ENCODE data around the gene WDR12.
A peak's percentile ranks its signal among the peaks of the same experiment; 100 is the strongest.
"Not testable (repeated sequence)": the region's sequence is repeated elsewhere in the genome, so short reads cannot be mapped to it uniquely, and the experiment has no call there.

Gene WDR12

GRCh38 chr2:202885190-202885589 lies 26.3 kb downstream of the WDR12 start:
- no peak for DNase-seq (ENCODE audit: extremely low read depth in 1 of 2, low read depth in 1 of 2)

GRCh38 chr2:202883987-202884675 lies 27.3 kb downstream of the WDR12 start:
- DNase-seq (ENCODE audit: extremely low read depth in 1 of 2, low read depth in 1 of 2), result no peak

- no peak for DNase-seq (ENCODE audit: extremely low read depth in 1 of 2, low read depth in 1 of 2)
Observed at GRCh38 chr2:202881570-202881969, 29.9 kb downstream of the WDR12 start.

DNA sequence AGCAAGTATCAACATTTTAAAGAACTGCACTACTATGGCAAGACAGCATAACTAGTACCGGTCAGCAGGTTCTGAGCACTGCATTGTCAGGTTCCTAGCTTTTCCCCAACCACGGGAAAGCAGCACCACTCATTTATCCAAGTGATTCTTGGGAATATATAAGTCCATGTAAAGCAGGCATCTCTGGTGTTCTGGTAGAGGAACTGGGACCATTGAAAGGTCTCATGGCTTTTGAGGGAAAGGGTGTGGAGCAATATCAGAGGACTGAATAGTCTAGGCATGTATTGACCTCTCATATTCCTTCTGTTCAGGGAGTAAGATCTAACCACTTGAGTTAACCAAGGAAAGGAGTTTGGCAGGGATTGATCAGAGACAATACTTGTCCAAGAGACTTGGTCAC lies 33.8 kb downstream of the WDR12 start:
- no peak for DNase-seq (ENCODE audit: extremely low read depth in 1 of 2, low read depth in 1 of 2)

- peak; percentile 16 to 46 for DNase-seq (ENCODE audit: extremely low read depth in 1 of 2, low read depth in 1 of 2)
Observed at GRCh38 chr2:202871300-202872141, 40.0 kb downstream of the WDR12 start, which contains the start of gene ICA1L. TSS of gene ICA1L (minus strand) at chr2:202871766. CDS start at chr2:202829009, 42,757 bp downstream.

DNA sequence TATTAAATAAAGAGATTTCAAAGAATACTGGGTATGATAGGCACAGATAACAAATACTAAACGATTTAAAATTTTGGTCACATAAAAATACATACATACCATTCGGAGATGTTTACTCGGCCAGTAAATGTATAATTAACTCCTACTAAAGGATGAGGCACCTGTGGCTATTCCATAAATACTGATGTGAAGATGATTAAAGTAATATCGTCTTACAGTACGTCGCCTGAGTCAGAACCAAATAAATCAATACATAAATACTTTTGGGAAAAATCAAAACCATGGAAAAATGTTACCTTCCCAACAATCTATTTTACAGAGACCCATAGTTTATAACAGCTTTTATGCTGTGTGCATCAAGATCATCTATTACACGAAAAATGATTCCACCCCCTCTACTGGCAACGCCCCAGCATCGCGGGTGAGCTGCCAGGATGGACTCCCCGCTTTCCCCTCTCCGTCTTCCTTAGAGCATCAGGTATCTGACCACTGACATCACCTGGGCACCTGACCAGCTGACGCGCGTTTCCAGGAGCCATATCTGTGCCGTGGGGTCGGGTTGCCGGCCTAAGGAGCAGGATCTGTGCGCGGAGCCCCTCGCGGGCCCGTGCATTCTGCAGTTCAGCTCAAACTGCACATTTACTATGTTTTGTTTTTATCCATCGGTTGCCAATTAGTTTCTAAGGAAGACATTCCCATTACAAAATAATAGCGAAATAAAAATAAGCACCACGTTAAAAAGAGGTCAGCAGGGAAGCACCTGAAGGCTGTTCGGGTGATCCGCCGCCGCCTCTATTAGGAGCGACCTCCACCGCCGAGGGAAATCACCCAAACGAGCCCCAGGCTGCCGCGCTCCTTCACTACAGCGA lies 40.8 kb downstream of the WDR12 start:
- DNase-seq (ENCODE audit: extremely low read depth in 1 of 2, low read depth in 1 of 2), result peak; percentile 37 to 55

- no peak for DNase-seq (ENCODE audit: extremely low read depth in 1 of 2, low read depth in 1 of 2)
Observed at GRCh38 chr2:202861987-202862386, 49.5 kb downstream of the WDR12 start.

DNA sequence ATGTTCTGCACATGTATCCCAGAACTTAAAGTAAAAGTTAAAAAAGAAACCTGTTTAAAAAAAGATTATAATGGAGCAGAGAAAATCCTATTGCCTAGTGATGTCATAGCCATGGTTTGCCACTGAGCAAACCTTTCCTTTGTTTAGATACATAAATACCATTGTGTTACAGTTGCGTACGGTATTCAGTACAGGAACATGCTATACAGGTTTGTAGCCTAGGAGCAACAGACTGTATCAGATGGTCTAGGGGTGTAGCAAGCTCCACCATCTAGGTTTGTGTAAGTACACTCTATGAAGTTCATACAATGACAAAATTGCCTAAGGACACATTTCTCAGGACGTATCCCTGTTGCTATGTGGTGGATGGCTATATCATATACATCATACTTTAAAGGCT lies 52.9 kb downstream of the WDR12 start:
- no peak for DNase-seq (ENCODE audit: extremely low read depth in 1 of 2, low read depth in 1 of 2)

DNA sequence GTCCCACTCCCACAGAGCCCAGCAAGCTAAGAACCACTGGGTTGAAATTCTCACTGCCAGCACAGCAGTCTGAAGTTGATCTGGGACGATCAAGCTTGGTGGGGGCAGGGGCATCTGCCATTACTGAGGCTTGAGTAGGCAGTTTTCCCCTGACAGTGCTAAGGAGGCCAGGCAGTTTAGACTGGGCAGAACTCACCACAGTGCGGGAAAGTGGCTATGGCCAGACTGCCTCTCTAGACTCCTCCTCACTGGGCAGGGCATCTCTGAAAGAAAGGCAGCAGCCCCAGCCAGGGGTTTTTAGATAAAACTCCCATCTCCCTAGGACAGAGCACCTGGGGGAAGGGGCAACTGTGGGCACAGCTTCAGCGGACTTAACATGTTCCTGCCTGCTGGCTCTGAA lies 62.1 kb downstream of the WDR12 start:
- DNase-seq (ENCODE audit: extremely low read depth in 1 of 2, low read depth in 1 of 2), result not testable (repeated sequence)

DNA sequence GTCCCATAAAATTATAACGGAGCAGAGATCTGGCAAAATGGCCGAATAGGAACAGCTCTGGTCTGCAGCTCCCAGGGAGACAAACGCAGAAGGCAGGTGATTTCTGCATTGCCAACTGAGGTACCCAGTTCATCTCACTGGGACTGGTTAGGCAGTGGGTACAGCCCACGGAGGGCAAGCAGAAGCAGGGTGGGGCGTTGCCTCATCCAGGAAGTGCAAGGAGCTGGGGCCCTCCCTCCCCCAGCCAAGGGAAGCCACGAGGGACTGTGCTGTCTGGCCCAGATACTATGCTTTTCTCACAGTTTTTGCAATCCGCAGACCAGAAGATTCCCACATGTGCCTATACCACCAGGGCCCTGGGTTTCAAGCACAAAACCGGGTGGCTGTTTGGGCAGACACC lies 62.7 kb downstream of the WDR12 start:
- DNase-seq (ENCODE audit: extremely low read depth in 1 of 2, low read depth in 1 of 2), result no peak

DNA sequence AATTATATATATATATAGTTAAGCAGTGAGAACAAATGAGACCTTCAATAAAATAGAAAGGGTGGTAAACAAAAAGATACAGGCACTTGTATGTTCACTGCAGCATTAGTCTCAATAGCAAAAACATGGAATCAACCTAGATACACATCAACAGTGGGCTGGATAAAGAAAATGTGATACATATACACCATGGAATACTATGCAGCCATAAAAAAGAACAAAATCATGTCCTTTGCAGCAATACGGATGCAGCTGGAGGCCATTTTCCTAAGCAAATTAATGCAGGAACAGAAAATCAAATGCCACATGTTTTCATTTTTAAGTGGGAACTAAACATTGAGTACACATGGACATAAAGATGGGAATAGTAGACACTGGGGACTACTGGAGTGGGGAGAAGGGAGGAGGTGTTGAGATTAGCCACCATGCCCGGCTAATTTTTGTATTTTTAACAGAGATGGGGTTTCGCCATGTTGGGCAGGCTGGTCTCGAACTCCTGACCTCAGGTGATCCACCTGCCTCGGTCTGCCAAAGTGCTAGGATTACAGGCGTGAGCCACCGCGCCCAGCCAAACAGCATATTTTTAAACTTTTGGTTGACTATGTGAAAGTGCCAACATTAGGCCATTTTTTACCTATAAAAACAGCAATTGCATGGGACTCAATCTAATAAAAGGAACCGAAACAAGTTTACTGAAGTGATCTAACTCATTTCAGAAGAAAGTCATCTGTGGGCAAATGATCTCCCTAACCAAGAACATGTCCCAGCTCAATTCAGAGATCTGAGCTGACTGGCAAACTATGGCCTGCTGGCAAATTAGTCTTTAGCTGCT lies 63.6 kb downstream of the WDR12 start:
- no peak for DNase-seq (ENCODE audit: extremely low read depth in 1 of 2, low read depth in 1 of 2)

- no peak for DNase-seq (ENCODE audit: extremely low read depth in 1 of 2, low read depth in 1 of 2)
Observed at GRCh38 chr2:202844656-202845055, 66.8 kb downstream of the WDR12 start.

DNA sequence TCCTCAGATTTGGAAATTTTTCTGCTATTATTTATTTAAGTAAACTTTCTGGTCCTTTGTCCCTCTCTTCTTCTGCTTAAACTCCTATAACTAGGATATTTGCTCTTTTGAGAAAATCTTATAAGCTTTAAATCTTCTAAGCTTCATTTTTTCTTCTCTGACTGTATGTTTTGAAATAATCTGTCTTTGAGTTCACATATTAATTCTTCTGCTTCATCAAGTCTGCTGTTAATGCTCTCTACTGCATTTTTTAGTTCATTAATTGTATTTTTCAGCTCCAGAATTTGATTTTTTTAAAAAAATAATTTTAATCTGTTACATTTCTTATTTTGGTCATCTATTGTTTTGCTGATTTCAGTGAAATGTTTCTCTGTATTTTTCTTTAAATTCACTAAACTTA lies 68.8 kb downstream of the WDR12 start:
- DNase-seq (ENCODE audit: extremely low read depth in 1 of 2, low read depth in 1 of 2), result no peak

DNA sequence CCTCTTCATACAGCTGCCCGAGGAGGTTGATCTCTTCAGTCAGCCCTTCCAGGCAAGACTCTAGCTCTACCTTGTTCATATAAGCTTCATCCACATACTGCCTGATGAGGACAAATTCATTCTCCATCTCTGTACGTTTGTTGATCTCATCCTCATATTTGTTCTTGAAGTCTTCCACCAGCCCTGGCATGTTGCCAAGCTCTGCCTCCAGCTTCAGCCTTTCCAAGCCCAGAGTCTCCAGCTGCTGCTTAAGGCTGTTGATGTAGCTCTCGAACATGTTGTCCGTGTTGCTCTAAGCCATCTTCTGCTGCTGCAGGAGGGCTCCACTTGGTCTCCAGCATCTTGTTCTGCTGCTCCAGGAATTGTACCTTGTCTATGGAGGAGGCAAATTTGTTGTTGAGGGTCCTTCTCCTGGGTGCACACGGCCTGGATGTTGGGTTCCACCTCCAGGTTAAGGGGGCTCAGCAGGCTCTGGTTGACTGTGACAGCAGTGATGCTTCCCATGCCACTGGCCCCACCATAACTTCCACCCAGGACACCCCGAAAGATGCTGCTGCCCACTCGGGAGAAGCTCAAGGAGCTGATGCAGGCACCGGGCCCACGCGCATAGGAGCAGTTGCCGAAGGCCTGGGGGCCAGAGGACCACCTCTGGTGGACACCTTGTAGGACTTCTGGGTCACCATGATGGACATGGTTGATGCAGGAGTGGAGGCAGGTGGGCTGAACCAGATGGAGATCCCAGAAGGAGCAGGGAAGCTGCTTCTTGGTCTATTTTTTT lies 70.2 kb downstream of the WDR12 start:
- DNase-seq (ENCODE audit: extremely low read depth in 1 of 2, low read depth in 1 of 2), result no peak

- DNase-seq (ENCODE audit: extremely low read depth in 1 of 2, low read depth in 1 of 2), result peak in 1 of 2 donors; percentile 28
Observed at GRCh38 chr2:202831242-202832220, 79.9 kb downstream of the WDR12 start.

GRCh38 chr2:202824901-202825300 lies 86.6 kb downstream of the WDR12 start:
- DNase-seq (ENCODE audit: extremely low read depth in 1 of 2, low read depth in 1 of 2), result no peak

All from stimulated activated CD8-positive, alpha-beta memory T cell treated with anti-CD3 and anti-CD28 coated beads, Interleukin-7, amount 100 ng/mL, for 48 hours (primary cell).